HL-60 (cell line): ENCODE measurements around the gene GPR42.

ENCODE experiments used
- CTCF ChIP-seq: IDR thresholded peaks from one replicate; pipeline ENCODE4 v1.5.1; 2011; ENCODE audit warnings: low read length, control low read depth, inconsistent platforms; ENCODE audit not compliant: insufficient read depth
- GABPA ChIP-seq: IDR thresholded peaks from 2 replicates; pipeline ENCODE4 v1.6.1; 2012; ENCODE audit warnings: low read depth
- POLR2AphosphoS5 ChIP-seq: IDR thresholded peaks from 2 replicates; pipeline ENCODE4 v1.6.1; 2012; ENCODE audit warnings: low read depth

- TF ChIP-seq CTCF (no peak), POLR2AphosphoS5 (no peak), GABPA (no peak)
Observed at GRCh38 chr19:35417713-35418534, 47.1 kb downstream of the GPR42 start.
